CD14-positive monocyte (primary cell): Measurements from ENCODE around the gene GBGT1. TPM values are rescaled to one million over a fixed set of nuclear protein-coding genes. Genes with fewer than 3 reads are reported as not detected.

Experiments used
- DNase-seq, 3 donors: peaks; one replicate each; pipeline ENCODE4 v3.0.0-alpha.2; 2011 to 2022
- H2AFZ ChIP-seq: 2 replicates; pipeline ENCODE4 v1.6.0; 2012; ENCODE audit warnings: mild to moderate bottlenecking, low read depth, low read length, inconsistent platforms; ENCODE audit not compliant: insufficient read depth, poor library complexity, severe bottlenecking
- H3K27ac ChIP-seq, 2 donors: 1 replicate in 1 of 2; 2 replicates in 1 of 2; pipeline ENCODE4 v1.5.1; 2012 to 2013; ENCODE audit warnings: low read length in 2 of 2, control low read depth in 1 of 2, inconsistent platforms in 1 of 2, low read depth in 1 of 2, mild to moderate bottlenecking in 1 of 2
- H3K27me3 ChIP-seq, 2 donors: one replicate each; pipeline versions ENCODE4 v1.6.0 to v1.6.1; 2011 to 2013; ENCODE audit warnings: low read length in 2 of 2; ENCODE audit not compliant: control insufficient read depth in 2 of 2, insufficient read depth in 2 of 2
- H3K36me3 ChIP-seq, 2 donors: replicated peaks in 1 of 2; 1 replicate in 1 of 2; 2 replicates in 1 of 2; pipeline versions ENCODE4 v1.5.1 to v1.6.1; 2012 to 2013; ENCODE audit warnings: low read length in 2 of 2, control low read depth in 1 of 2, inconsistent platforms in 1 of 2, mild to moderate bottlenecking in 1 of 2; ENCODE audit not compliant: insufficient read depth in 2 of 2, control insufficient read depth in 1 of 2
- H3K4me1 ChIP-seq, 2 donors: 1 replicate in 1 of 2; 2 replicates in 1 of 2; pipeline versions ENCODE4 v1.5.1 to v1.6.1; 2012 to 2013; ENCODE audit warnings: low read length in 2 of 2, control low read depth in 1 of 2, inconsistent platforms in 1 of 2, mild to moderate bottlenecking in 1 of 2, moderate library complexity in 1 of 2; ENCODE audit not compliant: insufficient read depth in 2 of 2, control insufficient read depth in 1 of 2
- H3K4me2 ChIP-seq: replicated peaks from 2 replicates; pipeline ENCODE3; 2012; ENCODE audit warnings: low read length, moderate library complexity, mild to moderate bottlenecking; ENCODE audit not compliant: poor library complexity, severe bottlenecking; ENCODE audit errors: extremely low read depth
- H3K4me3 ChIP-seq, 3 experiments: fragments of 200-600 bp in 1 of 3; sonication (generic) in 1 of 3; replicated peaks in 1 of 3; 1 replicate in 2 of 3; 2 replicates in 1 of 3; pipeline ENCODE4 v1.5.1; 2011 to 2013; ENCODE audit warnings: low read length in 3 of 3, mild to moderate bottlenecking in 3 of 3, control low read depth in 2 of 3, low read depth in 2 of 3, inconsistent platforms in 1 of 3, moderate library complexity in 1 of 3
- H3K79me2 ChIP-seq: 2 replicates; pipeline ENCODE4 v1.6.0; 2012; ENCODE audit warnings: mild to moderate bottlenecking, control low read depth, inconsistent platforms, low read length, moderate library complexity; ENCODE audit not compliant: insufficient read depth
- H3K9ac ChIP-seq: 2 replicates; pipeline ENCODE4 v1.6.0; 2017; ENCODE audit warnings: low read length, mild to moderate bottlenecking; ENCODE audit not compliant: insufficient read depth, poor library complexity, severe bottlenecking
- H3K9me3 ChIP-seq, 2 donors: replicated peaks in 1 of 2; 1 replicate in 1 of 2; 2 replicates in 1 of 2; pipeline versions ENCODE4 v1.5.1 to v1.6.1; 2012 to 2013; ENCODE audit warnings: low read length in 2 of 2, control low read depth in 1 of 2; ENCODE audit not compliant: control insufficient read depth in 1 of 2, insufficient read depth in 1 of 2
- H4K20me1 ChIP-seq: 2 replicates; pipeline ENCODE4 v1.6.0; 2012; ENCODE audit warnings: mild to moderate bottlenecking, low read length, control low read depth, moderate library complexity; ENCODE audit not compliant: insufficient read depth
- H3K27ac Mint-ChIP-seq, 7 donors: one replicate each; pipeline ENCODE4 v1.8.0; 2020; ENCODE audit warnings: mild to moderate bottlenecking in 7 of 7, mixed read lengths in 7 of 7, moderate library complexity in 6 of 7, inconsistent platforms in 2 of 7
- H3K27me3 Mint-ChIP-seq, 3 donors: one replicate each; pipeline ENCODE4 v1.8.0; 2021 to 2022; ENCODE audit warnings: low read depth in 3 of 3, mild to moderate bottlenecking in 3 of 3, mixed read lengths in 3 of 3, moderate library complexity in 3 of 3, inconsistent platforms in 1 of 3
- H3K36me3 Mint-ChIP-seq, 2 donors: one replicate each; pipeline ENCODE4 v1.8.0; 2020; ENCODE audit warnings: mixed read lengths in 2 of 2, inconsistent platforms in 1 of 2, mild to moderate bottlenecking in 1 of 2
- H3K4me1 Mint-ChIP-seq: one replicate; pipeline ENCODE4 v1.8.0; 2020; ENCODE audit warnings: mild to moderate bottlenecking, mixed read lengths
- H3K4me3 Mint-ChIP-seq, 2 donors: one replicate each; pipeline ENCODE4 v1.8.0; 2020; ENCODE audit warnings: mild to moderate bottlenecking in 2 of 2, mixed read lengths in 2 of 2, moderate library complexity in 1 of 2
- H3K9me3 Mint-ChIP-seq, 7 donors: one replicate each; pipeline ENCODE4 v1.8.0; 2020 to 2022; ENCODE audit warnings: mixed read lengths in 7 of 7, mild to moderate bottlenecking in 6 of 7, moderate library complexity in 6 of 7, inconsistent platforms in 2 of 7
- WGBS: methylation state at CpG from one replicate; pipeline ENCODE4 v1.1.5; 2013; ENCODE audit warnings: missing lambda C conversion rate; ENCODE audit not compliant: insufficient coverage; 5-methylcytosine and 5-hydroxymethylcytosine counted together
- intact Hi-C, 2 donors: fragments of 100-400 bp; cut with micrococcal nuclease; formaldehyde crosslinking; loops; one replicate each; pipeline versions ENCODE4 v1.15.0 to v1.15.1; 2023
- polyA plus RNA-seq, 3 donors: library from polyadenylated mRNA; depleted of rRNA in 1 of 3; unstranded in 2 of 3; stranded (reverse) in 1 of 3; fragments of 300-500 nt in 2 of 3; fragments of >200 nt in 1 of 3; fragmentation: Illumina TruSeq in 2 of 3; gene quantifications; 1 replicate in 2 of 3; 2 replicates in 1 of 3; pipeline ENCODE4 v1.2.3, GENCODE V29; 2012 to 2021
- TF ChIP-seq, protein P1 (sequence below): fragments of 200-600 bp; IDR thresholded peaks from one replicate; pipeline ENCODE4 v1.8.0; 2022; ENCODE audit warnings: antibody characterized with exemption, mild to moderate bottlenecking

GBGT1 gene
- polyA plus RNA-seq, 3 donors, result 7.1 to 40.1 (median 8.0) TPM

GRCh38 chr9:133148199-133149129, 15.2 kb downstream of the GBGT1 start:
- H3K27me3 Mint-ChIP-seq, result peaks cover 4 to 15% (median 6%) of the 10 kb centered on the region in 3 donors
- peaks cover 37% of the 10 kb centered on the region for H3K4me1 Mint-ChIP-seq

More at GRCh38 chr9:133148199-133149129, 15.2 kb downstream of the GBGT1 start:
- no peaks in the 10 kb centered on the region for H3K27me3 ChIP-seq
- intact Hi-C loops, result loop anchor here (2.0 to 5.0 kb wide), 2 partner anchors 14 to 116 kb away; partner anchors contain the start of genes GTF3C5 (in 2 of the 2) and GBGT1 (in 1 of the 2)
- peak overlapping the region; percentile 91 for H3K4me2 ChIP-seq
- H3K27ac Mint-ChIP-seq, result peak overlapping the region; percentile 66 to 92 (median 87)
- peak overlapping the region; percentile 59 to 69 for H3K27ac ChIP-seq
- H3K36me3 Mint-ChIP-seq, result peaks cover 0 to under 1% of the 10 kb centered on the region in 2 donors
- H3K4me3 Mint-ChIP-seq, result peak overlapping the region; percentile 88 to 91
- H3K9ac ChIP-seq, result peak overlapping the region; percentile 77
- TF ChIP-seq, protein P1, sequence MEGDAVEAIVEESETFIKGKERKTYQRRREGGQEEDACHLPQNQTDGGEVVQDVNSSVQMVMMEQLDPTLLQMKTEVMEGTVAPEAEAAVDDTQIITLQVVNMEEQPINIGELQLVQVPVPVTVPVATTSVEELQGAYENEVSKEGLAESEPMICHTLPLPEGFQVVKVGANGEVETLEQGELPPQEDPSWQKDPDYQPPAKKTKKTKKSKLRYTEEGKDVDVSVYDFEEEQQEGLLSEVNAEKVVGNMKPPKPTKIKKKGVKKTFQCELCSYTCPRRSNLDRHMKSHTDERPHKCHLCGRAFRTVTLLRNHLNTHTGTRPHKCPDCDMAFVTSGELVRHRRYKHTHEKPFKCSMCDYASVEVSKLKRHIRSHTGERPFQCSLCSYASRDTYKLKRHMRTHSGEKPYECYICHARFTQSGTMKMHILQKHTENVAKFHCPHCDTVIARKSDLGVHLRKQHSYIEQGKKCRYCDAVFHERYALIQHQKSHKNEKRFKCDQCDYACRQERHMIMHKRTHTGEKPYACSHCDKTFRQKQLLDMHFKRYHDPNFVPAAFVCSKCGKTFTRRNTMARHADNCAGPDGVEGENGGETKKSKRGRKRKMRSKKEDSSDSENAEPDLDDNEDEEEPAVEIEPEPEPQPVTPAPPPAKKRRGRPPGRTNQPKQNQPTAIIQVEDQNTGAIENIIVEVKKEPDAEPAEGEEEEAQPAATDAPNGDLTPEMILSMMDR, result no peak
- peak overlapping the region; percentile 48 to 76 (median 65) for H3K4me3 ChIP-seq
- H3K9me3 Mint-ChIP-seq, result no peaks in the 10 kb centered on the region
- no peaks in the 10 kb centered on the region for H3K79me2 ChIP-seq
- H4K20me1 ChIP-seq, result peaks cover 54% of the 10 kb centered on the region
- H2AFZ ChIP-seq, result peak overlapping the region; percentile 43
- WGBS, result under 1% methylated on average over 53 of the region's 65 CpGs
- peak; percentile 61 to 66 (median 63) for DNase-seq
- H3K9me3 ChIP-seq, result no peaks in the 10 kb centered on the region
- H3K4me1 ChIP-seq, result peaks cover 33 to 40% of the 10 kb centered on the region in 2 donors
- peaks cover 0 to under 1% of the 10 kb centered on the region in 2 donors for H3K36me3 ChIP-seq
